Glutamatergic neuron (in vitro differentiated cells): ENCODE measurements around the gene EDN1. TPM values are rescaled to one million over a fixed set of nuclear protein-coding genes. Genes with fewer than 3 reads are reported as not detected.

ENCODE experiments used
- DNase-seq: peaks from one replicate; pipeline ENCODE4 v3.0.0; 2022
- H3K27ac Mint-ChIP-seq: one replicate; pipeline ENCODE4 v1.8.0; 2020; ENCODE audit warnings: mild to moderate bottlenecking, mixed read lengths, inconsistent platforms; ENCODE audit not compliant: unreplicated experiment
- H3K27me3 Mint-ChIP-seq: one replicate; pipeline ENCODE4 v1.8.0; 2020; ENCODE audit warnings: mild to moderate bottlenecking, moderate library complexity, mixed read lengths, inconsistent platforms; ENCODE audit not compliant: unreplicated experiment
- H3K36me3 Mint-ChIP-seq: one replicate; pipeline ENCODE4 v1.8.0; 2020; ENCODE audit warnings: mild to moderate bottlenecking, mixed read lengths, inconsistent platforms; ENCODE audit not compliant: unreplicated experiment
- H3K4me1 Mint-ChIP-seq: one replicate; pipeline ENCODE4 v1.8.0; 2020; ENCODE audit warnings: mild to moderate bottlenecking, low read depth, mixed read lengths, inconsistent platforms; ENCODE audit not compliant: unreplicated experiment
- H3K4me3 Mint-ChIP-seq: one replicate; pipeline ENCODE4 v1.8.0; 2020; ENCODE audit warnings: mild to moderate bottlenecking, mixed read lengths, inconsistent platforms; ENCODE audit not compliant: unreplicated experiment
- H3K9me3 Mint-ChIP-seq: one replicate; pipeline ENCODE4 v1.8.0; 2020; ENCODE audit warnings: mild to moderate bottlenecking, moderate library complexity, mixed read lengths, inconsistent platforms; ENCODE audit not compliant: unreplicated experiment
- total RNA-seq: library from RNA; stranded (reverse); fragmentation: NEBNext Ultra II Directional; extraction: Animal tissue kit (Norgen Biotek cat#: 25700); gene quantifications from one replicate; pipeline ENCODE4 v1.2.1, GENCODE V29; 2021; ENCODE audit not compliant: unreplicated experiment
- TF ChIP-seq, protein P1 (sequence below): fragments of 200-600 bp; sonication (generic); IDR thresholded peaks from one replicate; pipeline ENCODE4 v1.5.0; 2021; ENCODE audit not compliant: partially characterized antibody, unreplicated experiment

EDN1 gene
- total RNA-seq, 1 donor from 2014 or later: 0.54 TPM

DNA sequence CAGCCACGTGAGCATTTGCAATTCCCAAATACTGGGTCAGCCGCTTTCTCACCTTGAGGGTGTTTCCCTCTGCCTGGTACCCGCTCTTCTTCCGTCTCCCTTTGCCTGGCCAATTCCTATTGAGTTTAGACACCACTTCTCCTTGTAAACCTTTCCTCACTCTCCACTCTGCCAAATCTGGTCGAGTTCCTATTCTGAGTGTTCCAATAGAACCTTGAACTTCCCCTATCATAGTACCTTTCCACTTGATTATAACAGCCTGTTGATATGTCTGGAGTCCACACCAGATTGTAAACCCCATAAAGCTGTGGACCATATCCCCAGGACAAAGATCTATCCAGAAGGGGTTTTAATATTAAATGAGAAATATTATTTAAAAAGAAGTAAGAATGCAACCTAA lies 36.0 kb upstream of the EDN1 start:
- no peaks in the 10 kb centered on the region for H3K36me3 Mint-ChIP-seq
- H3K27me3 Mint-ChIP-seq: no peaks in the 10 kb centered on the region
- no peak for DNase-seq
- no peak overlapping the region for H3K27ac Mint-ChIP-seq
- H3K9me3 Mint-ChIP-seq: no peaks in the 10 kb centered on the region
- TF ChIP-seq, protein P1, sequence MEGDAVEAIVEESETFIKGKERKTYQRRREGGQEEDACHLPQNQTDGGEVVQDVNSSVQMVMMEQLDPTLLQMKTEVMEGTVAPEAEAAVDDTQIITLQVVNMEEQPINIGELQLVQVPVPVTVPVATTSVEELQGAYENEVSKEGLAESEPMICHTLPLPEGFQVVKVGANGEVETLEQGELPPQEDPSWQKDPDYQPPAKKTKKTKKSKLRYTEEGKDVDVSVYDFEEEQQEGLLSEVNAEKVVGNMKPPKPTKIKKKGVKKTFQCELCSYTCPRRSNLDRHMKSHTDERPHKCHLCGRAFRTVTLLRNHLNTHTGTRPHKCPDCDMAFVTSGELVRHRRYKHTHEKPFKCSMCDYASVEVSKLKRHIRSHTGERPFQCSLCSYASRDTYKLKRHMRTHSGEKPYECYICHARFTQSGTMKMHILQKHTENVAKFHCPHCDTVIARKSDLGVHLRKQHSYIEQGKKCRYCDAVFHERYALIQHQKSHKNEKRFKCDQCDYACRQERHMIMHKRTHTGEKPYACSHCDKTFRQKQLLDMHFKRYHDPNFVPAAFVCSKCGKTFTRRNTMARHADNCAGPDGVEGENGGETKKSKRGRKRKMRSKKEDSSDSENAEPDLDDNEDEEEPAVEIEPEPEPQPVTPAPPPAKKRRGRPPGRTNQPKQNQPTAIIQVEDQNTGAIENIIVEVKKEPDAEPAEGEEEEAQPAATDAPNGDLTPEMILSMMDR: no peak
- no peaks in the 10 kb centered on the region for H3K4me1 Mint-ChIP-seq
- no peak overlapping the region for H3K4me3 Mint-ChIP-seq

GRCh38 chr6:12258191-12258590 lies 32.0 kb upstream of the EDN1 start:
- no peaks in the 10 kb centered on the region for H3K9me3 Mint-ChIP-seq
- no peaks in the 10 kb centered on the region for H3K27me3 Mint-ChIP-seq
- H3K27ac Mint-ChIP-seq: no peak overlapping the region
- TF ChIP-seq, protein P1: no peak
- peaks cover 9% of the 10 kb centered on the region for H3K4me1 Mint-ChIP-seq
- H3K36me3 Mint-ChIP-seq: no peaks in the 10 kb centered on the region
- no peak overlapping the region for H3K4me3 Mint-ChIP-seq
- no peak for DNase-seq

DNA sequence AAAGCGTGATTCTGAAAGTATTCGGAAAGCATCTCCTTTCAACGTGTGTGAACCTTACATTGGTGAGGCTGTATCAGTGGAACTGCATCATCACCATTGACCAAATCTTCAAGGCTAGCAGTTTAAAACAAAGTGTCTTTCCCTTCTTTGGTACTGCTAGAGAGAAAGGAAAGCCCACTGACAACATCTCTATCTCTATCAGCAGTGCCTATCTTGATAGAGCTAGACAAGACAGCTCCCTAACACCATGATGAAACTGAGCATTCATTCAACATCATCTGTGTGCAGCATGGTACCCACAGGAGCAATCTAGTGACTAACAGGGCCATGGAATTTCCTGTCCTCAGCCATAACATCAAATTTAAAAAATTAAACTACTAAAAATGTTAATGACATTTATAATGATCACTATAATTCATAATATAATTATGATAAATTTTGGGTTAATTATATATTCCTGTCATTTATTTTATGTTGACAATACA lies 31.5 kb upstream of the EDN1 start:
- Mint-ChIP-seq H3K27me3 (no peaks in the 10 kb centered on the region), H3K9me3 (no peaks in the 10 kb centered on the region), H3K4me3 (no peak overlapping the region), H3K27ac (no peak overlapping the region), H3K36me3 (no peaks in the 10 kb centered on the region), H3K4me1 (peaks cover 9% of the 10 kb centered on the region)
- TF ChIP-seq, protein P1: no peak
- no peak for DNase-seq

DNA sequence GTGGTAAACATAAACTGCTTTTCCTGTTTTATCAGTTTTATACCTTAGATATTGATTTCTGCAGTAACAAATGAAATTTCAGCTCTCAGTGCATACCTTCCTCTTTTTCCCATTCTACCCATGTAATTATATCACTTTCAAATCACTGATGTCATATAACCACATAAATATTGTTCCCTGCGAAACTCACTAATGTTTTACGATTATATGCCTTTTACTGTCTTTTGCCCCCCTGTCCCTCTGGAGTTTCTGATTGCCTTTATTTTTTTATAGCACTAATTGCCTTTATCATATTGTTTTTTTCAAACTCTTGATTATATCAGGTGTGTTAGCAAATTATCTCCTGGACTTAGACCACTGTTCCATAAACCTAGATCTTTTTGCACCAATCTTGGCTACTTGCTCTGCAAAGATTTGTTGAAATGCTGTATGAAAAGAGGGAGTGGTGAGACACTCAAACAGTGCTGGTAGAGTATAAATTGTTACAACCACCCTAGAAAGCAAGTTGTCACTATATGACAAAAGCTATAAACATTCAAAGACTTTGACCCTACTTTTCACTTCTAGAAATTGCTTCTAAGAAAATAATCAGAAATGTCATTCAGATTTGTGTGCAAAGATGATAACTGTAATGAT lies 29.6 kb upstream of the EDN1 start:
- Mint-ChIP-seq H3K4me3 (no peak overlapping the region), H3K36me3 (no peaks in the 10 kb centered on the region)

GRCh38 chr6:12261502-12261901 lies 28.7 kb upstream of the EDN1 start:
- Mint-ChIP-seq H3K27ac (peak overlapping the region; percentile 1), H3K4me3 (no peak overlapping the region), H3K9me3 (no peaks in the 10 kb centered on the region), H3K27me3 (no peaks in the 10 kb centered on the region), H3K36me3 (no peaks in the 10 kb centered on the region), H3K4me1 (peaks cover 9% of the 10 kb centered on the region)
- TF ChIP-seq, protein P1: no peak
- no peak for DNase-seq

More for the DNA sequence above, 29.6 kb upstream of the EDN1 start:
- no peak for DNase-seq
- Mint-ChIP-seq H3K4me1 (peaks cover 9% of the 10 kb centered on the region), H3K27me3 (no peaks in the 10 kb centered on the region), H3K9me3 (no peaks in the 10 kb centered on the region), H3K27ac (no peak overlapping the region)
- TF ChIP-seq, protein P1: no peak
